Measurements from ENCODE around the gene C9orf153.
"Not testable (repeated sequence)": the region's sequence is repeated elsewhere in the genome, so short reads cannot be mapped to it uniquely, and the experiment has no call there.

Gene C9orf153

GRCh38 chr9:86259557-86259956, at the start of gene C9orf153:
C9orf153 (minus strand) TSS chr9:86259657; CDS start chr9:86229603, 30,054 bp downstream.
- no peak for DNase-seq

GRCh38 chr9:86308687-86309086, 49.2 kb upstream of the C9orf153 start:
- DNase-seq: no peak

GRCh38 chr9:86304236-86304730, 44.8 kb upstream of the C9orf153 start:
- DNase-seq: no peak

GRCh38 chr9:86303316-86303975, 44.0 kb upstream of the C9orf153 start:
- DNase-seq: no peak

GRCh38 chr9:86301686-86302085, 42.2 kb upstream of the C9orf153 start:
- DNase-seq: no peak

GRCh38 chr9:86300701-86301100, 41.2 kb upstream of the C9orf153 start:
- no peak for DNase-seq

GRCh38 chr9:86298873-86299272, 39.4 kb upstream of the C9orf153 start:
- DNase-seq: no peak

- not testable (repeated sequence) for DNase-seq
These were observed 30.9 kb upstream of the C9orf153 start for GRCh38 chr9:86290341-86290740.

GRCh38 chr9:86288499-86289198, 29.2 kb upstream of the C9orf153 start:
- DNase-seq: no peak

GRCh38 chr9:86287013-86287412, 27.6 kb upstream of the C9orf153 start:
- no peak for DNase-seq

- DNase-seq: no peak
These were observed 26.8 kb upstream of the C9orf153 start for GRCh38 chr9:86286278-86286677.

- no peak for DNase-seq
These were observed 25.8 kb upstream of the C9orf153 start for GRCh38 chr9:86285261-86285660.

GRCh38 chr9:86282979-86283535, 23.6 kb upstream of the C9orf153 start:
- peak; percentile 56 for DNase-seq

GRCh38 chr9:86282077-86282978, 22.9 kb upstream of the C9orf153 start, which contains the start of gene ISCA1:
ISCA1 (minus strand) TSS chr9:86282538; CDS start chr9:86282458, 80 bp downstream.
- DNase-seq: peak; percentile 96

- peak; percentile 46 for DNase-seq
These were observed 22.2 kb upstream of the C9orf153 start for GRCh38 chr9:86281593-86282076.

- DNase-seq: no peak
These were observed 21.1 kb upstream of the C9orf153 start for GRCh38 chr9:86280580-86280979.

- no peak for DNase-seq
These were observed 20.4 kb upstream of the C9orf153 start for GRCh38 chr9:86279839-86280238.

- no peak for DNase-seq
These were observed 17.6 kb upstream of the C9orf153 start for GRCh38 chr9:86277072-86277471.

- DNase-seq: no peak
These were observed 16.5 kb upstream of the C9orf153 start for GRCh38 chr9:86275962-86276361.

- no peak for DNase-seq
These were observed 15.6 kb upstream of the C9orf153 start for GRCh38 chr9:86274821-86275643.

- no peak for DNase-seq
These were observed 12.8 kb upstream of the C9orf153 start for GRCh38 chr9:86272221-86272620.

GRCh38 chr9:86263876-86264275, 4.4 kb upstream of the C9orf153 start:
- no peak for DNase-seq

Measured in midbrain (tissue), 1 donor.